Measurements from ENCODE around the gene GRB10.

Gene GRB10

GRCh38 chr7:50672045-50672444, 110.7 kb downstream of the GRB10 start:
- peaks cover 6% of the 10 kb centered on the region for H3K4me1 Mint-ChIP-seq (ENCODE audit: low read depth)
- no peak overlapping the region for H3K4me3 Mint-ChIP-seq
- no peaks in the 10 kb centered on the region for H3K27me3 Mint-ChIP-seq (ENCODE audit: low read depth)
- no peak overlapping the region for H3K27ac Mint-ChIP-seq
- H3K9me3 Mint-ChIP-seq: no peaks in the 10 kb centered on the region
- DNase-seq (ENCODE audit: low spot score): no peak
- H3K36me3 Mint-ChIP-seq (ENCODE audit: low read depth): peaks cover 4% of the 10 kb centered on the region

GRCh38 chr7:50671386-50671785, 111.3 kb downstream of the GRB10 start:
- H3K36me3 Mint-ChIP-seq (ENCODE audit: low read depth): peaks cover 4% of the 10 kb centered on the region
- H3K27me3 Mint-ChIP-seq (ENCODE audit: low read depth): no peaks in the 10 kb centered on the region
- no peak for DNase-seq (ENCODE audit: low spot score)
- H3K4me3 Mint-ChIP-seq: no peak overlapping the region
- peaks cover 6% of the 10 kb centered on the region for H3K4me1 Mint-ChIP-seq (ENCODE audit: low read depth)
- H3K9me3 Mint-ChIP-seq: no peaks in the 10 kb centered on the region
- no peak overlapping the region for H3K27ac Mint-ChIP-seq

DNA sequence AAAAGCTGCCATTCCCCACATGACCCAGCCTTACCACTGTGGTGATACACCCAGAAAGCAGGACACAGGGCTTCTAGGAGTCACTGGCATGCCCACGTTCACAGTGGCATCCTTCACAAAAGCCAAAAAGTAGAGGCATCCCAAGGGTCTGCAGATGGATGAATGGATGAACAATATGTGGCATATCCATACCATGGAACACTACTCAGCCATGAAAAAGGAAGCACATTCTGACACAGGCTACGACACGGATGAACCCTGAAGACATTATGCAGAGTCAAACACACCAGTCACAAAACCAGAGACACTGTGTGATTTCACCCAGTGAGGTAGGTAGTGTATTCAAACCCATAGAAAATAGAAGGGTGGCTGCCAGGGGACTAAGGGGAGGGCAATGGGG, 112.8 kb downstream of the GRB10 start:
- Mint-ChIP-seq H3K27ac (no peak overlapping the region), H3K9me3 (no peaks in the 10 kb centered on the region), H3K27me3 (ENCODE audit: low read depth) (no peaks in the 10 kb centered on the region), H3K36me3 (ENCODE audit: low read depth) (peaks cover 4% of the 10 kb centered on the region), H3K4me3 (no peak overlapping the region), H3K4me1 (ENCODE audit: low read depth) (peaks cover 12% of the 10 kb centered on the region)
- no peak for DNase-seq (ENCODE audit: low spot score)

DNA sequence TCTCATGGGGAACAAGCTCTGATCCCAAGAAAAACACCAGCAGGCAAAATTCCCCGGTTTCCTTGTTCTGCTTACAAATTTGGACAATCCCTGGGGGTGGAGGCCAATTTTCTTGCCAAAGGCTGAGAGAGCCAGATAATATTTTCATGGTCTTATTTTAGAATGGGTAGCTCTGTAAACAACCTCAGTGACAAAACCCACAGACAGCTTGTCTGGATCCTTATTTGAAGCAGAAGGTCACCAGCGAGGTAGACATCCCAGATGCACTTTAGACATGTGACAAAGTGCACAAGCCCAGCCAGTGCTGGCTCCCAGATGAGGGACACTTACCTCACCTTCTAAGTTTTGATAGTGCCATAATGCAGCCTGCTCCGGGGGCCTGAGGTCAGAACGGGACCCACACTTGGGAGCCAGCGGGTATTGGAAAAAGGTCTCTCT, 114.9 kb downstream of the GRB10 start:
- Mint-ChIP-seq H3K27me3 (ENCODE audit: low read depth) (no peaks in the 10 kb centered on the region), H3K9me3 (no peaks in the 10 kb centered on the region), H3K4me1 (ENCODE audit: low read depth) (peaks cover 27% of the 10 kb centered on the region), H3K36me3 (ENCODE audit: low read depth) (peaks cover 4% of the 10 kb centered on the region), H3K4me3 (no peak overlapping the region), H3K27ac (no peak overlapping the region)
- no peak for DNase-seq (ENCODE audit: low spot score)

DNA sequence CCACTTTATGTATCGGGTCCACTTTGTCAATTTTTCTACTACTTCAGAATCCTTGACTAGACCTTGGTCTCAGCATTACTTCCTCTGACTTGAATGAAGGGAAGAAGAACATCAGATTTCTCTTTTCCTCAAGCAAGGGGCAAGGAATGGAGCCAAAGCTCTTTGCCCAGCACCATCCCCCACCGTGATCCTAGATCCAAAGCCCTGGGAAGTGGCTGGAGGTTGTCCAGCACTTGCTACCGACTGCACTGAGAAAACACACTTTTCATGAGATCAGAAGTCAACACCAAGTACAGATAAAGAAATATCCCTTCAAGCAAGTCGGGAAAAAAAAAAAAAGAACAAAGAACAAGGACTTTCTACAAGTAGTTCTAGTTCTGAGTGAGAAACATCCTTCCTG, 115.4 kb downstream of the GRB10 start:
- Mint-ChIP-seq H3K27me3 (ENCODE audit: low read depth) (no peaks in the 10 kb centered on the region), H3K9me3 (no peaks in the 10 kb centered on the region), H3K27ac (no peak overlapping the region), H3K4me1 (ENCODE audit: low read depth) (peaks cover 31% of the 10 kb centered on the region), H3K4me3 (no peak overlapping the region), H3K36me3 (ENCODE audit: low read depth) (peaks cover 4% of the 10 kb centered on the region)
- DNase-seq (ENCODE audit: low spot score): no peak

- Mint-ChIP-seq H3K4me1 (ENCODE audit: low read depth) (peaks cover 42% of the 10 kb centered on the region), H3K27me3 (ENCODE audit: low read depth) (no peaks in the 10 kb centered on the region), H3K36me3 (ENCODE audit: low read depth) (peaks cover 4% of the 10 kb centered on the region), H3K9me3 (no peaks in the 10 kb centered on the region), H3K4me3 (no peak overlapping the region), H3K27ac (no peak overlapping the region)
- DNase-seq (ENCODE audit: low spot score): no peak
These were observed 116.6 kb downstream of the GRB10 start for GRCh38 chr7:50666124-50666496.

DNA sequence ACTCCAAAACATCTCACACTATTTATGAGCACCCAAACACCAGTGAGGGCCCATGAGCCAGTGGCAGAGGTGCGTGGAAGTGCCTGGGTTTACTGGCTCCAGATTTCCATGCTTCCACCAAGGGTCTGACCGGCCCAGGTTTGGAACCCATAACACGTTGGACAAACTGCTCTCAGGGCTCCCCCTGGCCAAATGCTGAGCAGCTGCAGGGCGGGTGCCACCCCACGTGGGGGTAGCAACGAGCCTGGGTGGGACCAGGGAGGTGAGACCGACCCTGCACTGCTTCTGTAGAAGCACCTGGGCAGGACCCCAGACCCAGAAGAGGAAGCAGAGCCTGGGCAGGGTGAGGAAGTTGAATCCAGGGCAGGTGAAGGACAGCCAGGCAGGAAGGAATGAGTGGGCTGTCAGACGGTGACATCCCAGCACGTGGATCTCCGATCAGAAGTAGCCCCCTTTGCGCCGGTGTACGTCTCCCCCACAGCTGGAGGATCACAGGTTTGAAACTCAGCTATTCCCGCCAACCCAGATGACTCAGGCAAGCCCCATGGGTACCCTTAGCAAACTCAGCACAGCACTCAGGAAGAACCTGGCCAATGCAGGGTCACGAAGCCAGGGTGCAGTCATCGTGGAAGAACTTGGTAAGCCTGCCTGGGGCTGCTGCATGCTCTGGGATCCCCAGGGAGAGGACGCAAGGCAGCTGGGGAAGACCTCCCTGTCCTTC, 117.1 kb downstream of the GRB10 start:
- no peak for DNase-seq (ENCODE audit: low spot score)

DNA sequence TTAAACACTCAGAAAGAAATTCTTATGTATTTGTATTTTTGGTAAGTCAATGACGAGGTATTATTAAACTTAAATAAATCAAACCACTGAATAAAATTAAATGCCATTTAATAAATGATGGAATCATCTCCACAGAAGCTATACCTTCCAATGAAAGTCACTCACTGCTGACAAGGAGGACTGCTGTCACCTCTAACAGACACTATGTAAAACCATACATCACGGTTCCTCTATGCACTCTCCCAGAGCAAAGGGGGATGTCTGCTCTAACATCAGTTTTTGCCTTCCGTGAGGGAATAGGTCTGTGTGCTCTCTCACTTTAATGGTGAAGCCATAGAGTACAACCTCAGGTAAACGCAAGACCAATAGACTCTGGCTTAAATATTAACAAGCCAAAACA, 117.8 kb downstream of the GRB10 start:
- H3K9me3 Mint-ChIP-seq: no peaks in the 10 kb centered on the region
- no peaks in the 10 kb centered on the region for H3K27me3 Mint-ChIP-seq (ENCODE audit: low read depth)
- peak overlapping the region; percentile 77 for H3K27ac Mint-ChIP-seq
- peaks cover 2% of the 10 kb centered on the region for H3K36me3 Mint-ChIP-seq (ENCODE audit: low read depth)
- DNase-seq (ENCODE audit: low spot score): no peak
- peaks cover 52% of the 10 kb centered on the region for H3K4me1 Mint-ChIP-seq (ENCODE audit: low read depth)
- H3K4me3 Mint-ChIP-seq: peak overlapping the region; percentile 35

More for the DNA sequence above, 117.1 kb downstream of the GRB10 start:
- Mint-ChIP-seq H3K9me3 (no peaks in the 10 kb centered on the region), H3K27ac (peak overlapping the region; percentile 77), H3K36me3 (ENCODE audit: low read depth) (no peaks in the 10 kb centered on the region), H3K4me1 (ENCODE audit: low read depth) (peaks cover 46% of the 10 kb centered on the region), H3K4me3 (peak overlapping the region; percentile 35), H3K27me3 (ENCODE audit: low read depth) (no peaks in the 10 kb centered on the region)

- H3K27ac Mint-ChIP-seq: peak overlapping the region; percentile 77
- peak overlapping the region; percentile 35 for H3K4me3 Mint-ChIP-seq
- H3K4me1 Mint-ChIP-seq (ENCODE audit: low read depth): peaks cover 57% of the 10 kb centered on the region
- peaks cover under 1% of the 10 kb centered on the region for H3K27me3 Mint-ChIP-seq (ENCODE audit: low read depth)
- H3K36me3 Mint-ChIP-seq (ENCODE audit: low read depth): peaks cover 2% of the 10 kb centered on the region
- H3K9me3 Mint-ChIP-seq: no peaks in the 10 kb centered on the region
- DNase-seq (ENCODE audit: low spot score): peak; percentile 53
These were observed 118.2 kb downstream of the GRB10 start for GRCh38 chr7:50664461-50664922.

DNA sequence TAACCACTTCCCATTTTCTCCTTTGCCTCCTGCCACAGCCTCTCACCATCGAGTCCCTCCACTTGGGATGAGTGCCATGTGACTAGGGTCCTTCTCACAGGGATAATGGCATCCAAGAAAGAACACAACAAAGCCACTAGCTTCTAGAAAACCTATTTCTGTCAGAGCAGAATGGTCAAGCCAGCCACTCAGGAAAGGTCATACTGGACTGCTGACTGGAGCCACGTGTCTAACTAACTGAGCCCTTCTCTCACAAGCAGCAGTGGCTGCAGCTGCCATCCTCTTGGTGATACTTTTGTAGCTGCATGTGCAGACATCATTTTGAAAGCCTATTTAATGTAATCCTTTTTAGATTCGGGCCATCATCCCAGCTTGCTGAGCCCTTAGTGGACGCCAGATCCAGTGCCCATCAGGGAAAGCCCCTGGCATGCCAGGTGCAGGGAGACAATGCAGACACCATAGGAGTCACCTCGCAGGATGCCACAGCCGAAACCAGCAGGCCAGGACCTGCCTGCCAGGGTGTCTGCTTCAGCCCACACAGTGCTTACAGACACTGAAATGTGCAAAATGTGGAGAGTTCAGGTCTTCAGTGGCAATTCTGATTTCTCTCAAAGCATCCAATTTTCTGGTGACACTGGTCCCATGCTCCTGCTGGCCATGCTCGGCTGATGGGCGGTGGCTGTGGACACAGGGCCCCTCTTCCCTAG, 119.1 kb downstream of the GRB10 start:
- H3K36me3 Mint-ChIP-seq (ENCODE audit: low read depth): peaks cover 2% of the 10 kb centered on the region
- peak overlapping the region; percentile 56 for H3K27ac Mint-ChIP-seq

DNA sequence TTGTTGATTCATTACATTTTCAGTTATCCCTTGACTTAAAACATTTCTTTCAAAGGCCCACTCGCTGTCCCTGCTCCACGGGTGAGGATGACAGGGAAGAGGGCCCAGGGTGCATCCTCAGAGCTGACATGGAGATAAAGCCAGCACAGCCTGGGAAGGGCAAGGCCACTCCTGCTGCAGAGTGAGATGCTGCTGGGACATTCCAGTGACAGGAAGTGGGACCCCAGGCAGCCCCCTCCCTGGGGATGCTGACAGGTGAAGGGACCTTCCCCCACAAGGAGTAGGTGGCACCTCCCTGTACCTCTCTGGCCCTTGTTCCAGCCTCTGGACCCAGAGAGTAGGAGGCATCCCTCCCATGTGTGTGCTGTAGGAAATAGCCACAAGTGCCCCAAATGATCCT, 119.7 kb downstream of the GRB10 start:
- Mint-ChIP-seq H3K4me1 (ENCODE audit: low read depth) (peaks cover 60% of the 10 kb centered on the region), H3K36me3 (ENCODE audit: low read depth) (peaks cover 2% of the 10 kb centered on the region), H3K27me3 (ENCODE audit: low read depth) (peaks cover 2% of the 10 kb centered on the region), H3K27ac (peak overlapping the region; percentile 75), H3K4me3 (peak overlapping the region; percentile 86), H3K9me3 (no peaks in the 10 kb centered on the region)
- no peak for DNase-seq (ENCODE audit: low spot score)

More for the DNA sequence above, 119.1 kb downstream of the GRB10 start:
- Mint-ChIP-seq H3K4me1 (ENCODE audit: low read depth) (peaks cover 60% of the 10 kb centered on the region), H3K9me3 (no peaks in the 10 kb centered on the region), H3K27me3 (ENCODE audit: low read depth) (peaks cover 2% of the 10 kb centered on the region), H3K4me3 (peak overlapping the region; percentile 86)
- no peak for DNase-seq (ENCODE audit: low spot score)

DNA sequence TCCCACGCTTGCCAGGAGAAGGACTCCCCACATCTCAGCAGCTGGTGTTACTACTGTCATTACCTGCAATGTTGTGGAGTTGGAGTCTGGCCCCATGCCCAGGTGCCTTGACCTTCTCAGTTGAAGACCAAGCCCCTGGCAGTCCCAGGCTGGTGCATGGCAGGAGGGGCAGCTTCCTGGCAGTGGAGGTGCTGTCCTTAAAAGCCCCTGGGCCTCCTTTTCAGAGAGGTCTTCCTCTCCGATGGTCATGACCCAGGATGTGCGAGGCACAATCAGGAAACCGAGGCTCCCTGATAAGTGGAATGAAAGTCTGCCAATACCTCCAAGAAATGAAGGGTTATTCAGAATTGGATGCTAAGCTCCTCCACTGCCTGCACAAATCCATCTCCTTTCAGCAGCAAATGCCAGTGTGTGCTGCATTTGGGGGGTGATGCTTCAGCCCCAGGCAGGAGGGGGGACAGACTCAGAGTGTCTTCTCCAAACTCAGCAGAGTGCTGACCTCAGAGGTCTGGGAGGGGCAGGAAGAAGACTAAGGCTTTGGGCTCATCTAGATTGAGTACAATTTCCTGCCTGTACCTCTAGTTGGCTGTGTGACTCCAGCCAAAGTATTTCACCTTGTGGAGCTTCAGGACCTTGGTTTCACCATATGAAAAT, 120.5 kb downstream of the GRB10 start:
- peak overlapping the region; percentile 86 for H3K4me3 Mint-ChIP-seq
- H3K27me3 Mint-ChIP-seq (ENCODE audit: low read depth): peaks cover 2% of the 10 kb centered on the region
- peak overlapping the region; percentile 75 for H3K27ac Mint-ChIP-seq
- DNase-seq (ENCODE audit: low spot score): peak; percentile 27
- peaks cover 56% of the 10 kb centered on the region for H3K4me1 Mint-ChIP-seq (ENCODE audit: low read depth)
- H3K36me3 Mint-ChIP-seq (ENCODE audit: low read depth): peaks cover 2% of the 10 kb centered on the region
- no peaks in the 10 kb centered on the region for H3K9me3 Mint-ChIP-seq

DNA sequence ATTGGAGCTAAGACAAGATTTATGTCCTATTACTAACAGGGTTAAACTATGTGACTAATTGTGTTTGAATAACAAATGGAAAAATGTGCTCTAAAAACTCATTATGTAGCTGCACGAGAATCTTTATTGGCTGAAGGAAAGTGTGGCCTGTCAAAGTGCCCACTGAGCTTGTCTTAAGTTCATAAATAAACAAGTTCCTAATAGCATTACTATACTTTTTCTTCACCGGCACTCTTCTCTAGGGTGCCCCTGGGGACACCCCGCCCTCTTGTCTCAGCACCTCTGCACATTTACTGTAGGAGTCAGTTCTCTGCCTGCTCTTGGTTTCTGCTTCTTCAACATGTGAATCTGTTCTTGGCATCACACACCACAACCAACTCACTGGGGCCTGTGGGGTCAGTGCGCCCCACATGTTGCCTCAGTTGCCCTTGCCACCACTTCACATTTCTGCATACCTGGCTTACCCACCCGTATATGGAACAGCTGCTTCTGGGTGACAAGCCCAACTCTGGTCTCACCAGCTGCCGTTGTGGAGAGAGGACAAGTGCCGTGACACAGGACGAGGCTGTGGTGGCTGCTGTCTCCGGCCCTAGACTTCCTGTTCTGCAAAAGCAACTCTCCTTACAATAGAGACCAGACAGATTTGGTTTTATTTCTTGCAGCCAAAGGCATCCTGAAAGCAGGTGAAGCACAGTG, 121.2 kb downstream of the GRB10 start:
- H3K36me3 Mint-ChIP-seq (ENCODE audit: low read depth): peaks cover 2% of the 10 kb centered on the region
- DNase-seq (ENCODE audit: low spot score): no peak
- no peaks in the 10 kb centered on the region for H3K9me3 Mint-ChIP-seq
- H3K27ac Mint-ChIP-seq: peak overlapping the region; percentile 75
- H3K27me3 Mint-ChIP-seq (ENCODE audit: low read depth): peaks cover 2% of the 10 kb centered on the region
- H3K4me1 Mint-ChIP-seq (ENCODE audit: low read depth): peaks cover 56% of the 10 kb centered on the region
- H3K4me3 Mint-ChIP-seq: peak overlapping the region; percentile 86

DNA sequence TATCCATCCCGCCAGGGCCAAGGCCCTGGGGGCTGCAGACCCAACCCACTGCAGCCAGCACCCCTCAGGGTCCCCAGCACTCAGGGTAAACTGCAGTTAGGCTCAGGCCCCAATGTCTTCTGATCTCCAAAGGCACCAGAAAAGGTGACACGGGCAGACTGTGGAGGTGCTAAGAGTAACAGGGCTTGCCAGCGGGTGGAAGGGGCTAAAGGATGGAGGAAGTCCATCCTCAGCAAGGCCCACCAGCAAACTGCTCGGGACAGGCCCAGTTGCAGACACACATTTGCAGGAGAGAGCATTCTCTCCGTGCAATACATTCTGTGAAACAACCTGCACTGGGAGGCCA, 121.9 kb downstream of the GRB10 start:
- Mint-ChIP-seq H3K27me3 (ENCODE audit: low read depth) (peaks cover 2% of the 10 kb centered on the region), H3K27ac (peak overlapping the region; percentile 23), H3K4me1 (ENCODE audit: low read depth) (peaks cover 56% of the 10 kb centered on the region), H3K4me3 (peak overlapping the region; percentile 86), H3K9me3 (no peaks in the 10 kb centered on the region), H3K36me3 (ENCODE audit: low read depth) (peaks cover 2% of the 10 kb centered on the region)
- no peak for DNase-seq (ENCODE audit: low spot score)

All from T-helper 2 cell treated with Interferon-gamma antibody and Interleukin-4, amounts not matched to agents 5 μg/mL and 100 μg/mL, for 36 hours (primary cell).